Measurements from ENCODE around the gene NUDT3.
"Not testable (repeated sequence)": the region's sequence is repeated elsewhere in the genome, so short reads cannot be mapped to it uniquely, and the experiment has no call there.

The NUDT3 gene

DNA sequence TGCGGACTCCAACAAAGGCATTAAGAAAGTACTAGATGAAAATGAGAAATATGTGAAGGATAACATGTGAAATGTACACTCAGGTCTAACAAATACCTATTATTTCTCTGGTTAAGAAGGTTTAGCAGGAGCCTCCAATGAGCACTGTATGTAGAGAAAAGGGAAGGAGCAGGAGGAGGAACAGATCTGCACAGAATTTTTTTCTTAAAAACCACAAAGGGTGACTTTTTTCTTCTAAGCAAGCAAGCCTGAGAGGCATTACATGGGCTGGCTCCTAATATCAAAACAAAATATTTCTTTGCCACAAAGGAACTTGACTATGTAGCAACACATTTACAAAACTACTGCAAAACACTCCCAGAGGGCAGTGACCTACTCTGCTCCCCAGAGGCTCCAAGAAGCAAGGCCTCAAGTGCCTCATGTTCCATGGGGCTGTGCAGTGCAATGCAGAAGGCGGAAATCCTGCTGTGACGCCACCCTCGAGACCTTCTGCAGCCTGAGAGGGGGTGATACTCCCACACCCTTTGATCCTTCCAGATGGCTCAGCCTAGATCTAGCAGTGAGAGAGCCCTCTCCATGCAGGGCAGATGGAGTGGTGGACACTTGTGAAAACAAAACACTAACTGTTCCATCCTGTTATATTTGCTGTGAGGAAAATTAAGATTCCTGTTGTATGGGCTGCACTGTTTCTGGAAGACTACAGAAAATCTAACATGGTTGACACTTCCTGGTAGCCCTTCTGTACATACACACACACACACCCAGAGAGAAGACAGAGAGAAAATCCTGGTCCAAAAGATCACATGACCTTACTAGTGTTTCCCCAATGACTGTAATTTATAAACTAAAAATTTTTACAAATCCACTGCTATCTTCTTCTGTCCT, 107.7 kb downstream of the NUDT3 start:
- no peak for DNase-seq
- ATAC-seq = no peak

DNA sequence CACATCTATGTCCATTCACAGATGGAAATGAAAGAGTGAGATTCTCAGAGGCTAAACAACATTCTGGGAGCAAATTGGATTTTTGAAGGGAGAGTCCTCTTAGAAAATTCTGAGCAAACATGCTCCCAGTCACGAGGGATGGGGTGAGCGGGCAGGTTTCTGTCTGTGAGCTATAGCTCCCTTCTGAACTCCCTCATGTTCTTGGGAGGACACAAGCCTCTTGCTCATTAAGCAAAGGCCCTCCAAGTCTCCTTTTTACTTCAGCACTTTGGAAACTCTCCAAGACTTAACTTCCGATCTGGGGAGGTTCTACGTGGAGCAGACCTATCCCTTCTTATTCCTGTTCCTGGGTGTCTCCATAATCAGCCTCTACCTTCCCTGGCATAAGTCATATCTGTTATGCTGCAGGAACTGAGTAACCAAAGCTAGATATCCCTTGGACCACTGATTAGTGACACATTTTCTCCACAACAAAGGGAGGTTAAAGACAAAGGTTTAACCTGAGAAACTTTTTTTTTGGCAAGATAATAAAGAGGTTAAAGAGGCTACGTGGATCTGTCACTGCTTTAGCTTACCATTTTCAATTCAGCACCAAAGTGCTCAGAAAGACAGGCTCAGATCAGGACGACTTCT, 110.7 kb downstream of the NUDT3 start:
- DNase-seq (no peak), ATAC-seq (no peak)

DNA sequence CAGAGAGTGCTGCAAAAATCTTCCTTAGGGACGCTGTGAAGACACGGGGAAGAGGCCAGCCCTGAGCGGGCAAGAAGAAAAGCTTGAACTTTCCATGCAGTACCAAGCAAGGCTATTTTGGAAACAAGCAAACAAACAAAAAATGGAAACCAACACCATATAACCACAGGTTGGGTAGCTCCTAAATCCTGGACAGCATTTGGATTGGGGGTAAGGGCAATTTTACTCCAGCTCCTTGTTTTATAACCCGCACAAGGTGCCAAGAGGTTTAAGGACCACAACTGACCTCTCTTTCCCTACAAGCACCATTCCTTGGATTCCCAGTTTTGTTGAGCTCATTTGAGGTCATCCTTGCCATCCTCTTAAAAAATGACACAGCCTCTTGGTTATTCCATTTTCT, 112.3 kb downstream of the NUDT3 start:
- DNase-seq = no peak

DNA sequence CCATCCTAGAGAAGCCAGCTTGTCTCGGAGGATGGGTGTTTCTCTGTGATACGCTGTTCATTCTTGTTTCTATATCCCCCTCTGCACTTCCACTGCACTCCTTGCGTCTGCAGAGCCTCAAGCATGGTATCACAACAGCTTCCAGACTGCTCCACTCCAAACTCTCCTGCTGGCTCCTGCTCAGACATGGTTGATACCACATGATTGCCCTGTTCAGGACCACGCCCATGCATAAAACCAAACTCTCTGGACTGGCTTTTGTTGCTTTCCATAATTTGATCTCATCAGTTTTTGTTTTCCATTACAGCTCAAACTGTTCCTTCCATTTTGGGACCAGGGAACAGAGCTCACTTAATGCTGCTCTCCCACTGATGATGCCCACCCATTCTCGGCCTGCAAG, 113.6 kb downstream of the NUDT3 start:
- ATAC-seq (no peak), DNase-seq (no peak)

More for the DNA sequence above, 112.3 kb downstream of the NUDT3 start:
- no peak for ATAC-seq

DNA sequence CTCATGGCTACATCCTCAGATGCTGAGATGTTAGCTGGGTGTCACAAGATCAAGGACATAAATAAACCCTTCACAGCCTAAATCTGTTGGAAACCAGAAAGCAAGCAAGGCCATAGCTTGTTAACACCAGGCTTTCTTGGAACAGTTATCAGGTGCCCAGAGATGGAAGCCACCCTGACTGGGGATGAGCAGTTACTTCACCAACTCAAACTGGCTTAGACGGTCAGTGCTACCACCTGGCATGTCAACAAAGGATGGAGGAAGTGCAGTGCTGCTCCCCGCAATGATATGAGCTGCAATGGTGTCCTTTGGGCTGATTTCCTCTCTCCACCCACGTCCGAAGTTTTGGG, 114.7 kb downstream of the NUDT3 start:
- no peak for DNase-seq
- ATAC-seq = no peak

DNA sequence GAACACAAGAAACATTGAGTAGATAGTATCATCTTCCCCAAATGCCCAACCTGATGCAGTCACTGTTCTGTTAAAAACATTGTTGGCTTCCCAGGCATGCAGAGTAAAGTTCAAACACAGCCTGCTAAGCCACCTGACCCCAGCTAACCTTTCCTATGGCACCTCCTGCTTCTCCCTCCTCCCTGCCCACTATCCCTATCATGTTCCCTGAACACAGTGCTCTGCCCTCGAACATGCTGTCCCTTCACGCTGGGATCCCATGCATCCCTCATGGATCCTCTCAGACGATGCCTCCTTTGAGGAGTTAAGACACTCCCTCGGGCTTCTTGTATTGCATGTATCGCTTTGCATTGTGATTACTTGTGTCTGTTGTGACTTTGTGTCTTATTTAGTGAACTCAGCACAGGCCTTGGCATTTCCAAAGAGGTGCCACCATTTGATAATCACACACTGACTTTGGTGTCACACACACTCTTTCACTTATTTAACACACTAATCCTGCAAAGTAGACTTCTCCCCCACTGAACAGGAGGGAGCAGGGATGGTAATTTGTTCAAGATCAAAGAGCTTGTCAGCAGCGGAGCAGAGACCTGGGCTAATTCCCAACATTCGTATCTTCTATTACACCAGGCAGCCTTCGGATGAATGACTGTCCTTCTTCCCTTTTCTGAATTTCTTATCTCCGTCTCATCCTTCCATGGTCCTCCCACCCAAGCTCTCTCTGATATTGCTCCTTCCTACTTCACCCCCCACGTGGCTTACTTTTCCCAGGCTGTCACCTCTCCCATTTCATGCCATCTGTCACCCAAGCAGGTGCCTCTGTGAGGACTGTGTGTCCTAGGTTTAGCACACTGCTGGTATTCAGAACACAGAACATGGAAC, 115.3 kb downstream of the NUDT3 start:
- DNase-seq (no peak), ATAC-seq (no peak)

DNA sequence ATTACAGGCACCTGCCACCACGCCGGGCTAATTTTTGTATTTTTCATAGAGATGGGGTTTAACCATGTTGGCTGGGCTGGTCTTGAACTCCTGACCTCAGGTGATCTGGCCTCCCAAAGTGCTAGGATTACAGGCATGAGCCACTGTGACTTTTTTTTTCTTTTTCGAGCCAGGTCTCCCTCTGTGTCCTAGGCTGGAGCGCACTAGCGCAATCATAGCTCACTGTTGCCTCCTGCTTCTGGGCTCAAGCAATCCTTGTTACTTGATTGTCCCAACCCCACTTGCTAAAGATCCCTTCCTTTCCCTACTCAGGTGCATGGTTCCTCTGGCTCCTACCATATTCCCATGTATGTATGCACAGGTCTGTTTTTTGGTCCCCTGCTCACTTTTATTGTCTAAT, 116.3 kb downstream of the NUDT3 start:
- no peak for DNase-seq
- no peak for ATAC-seq

DNA sequence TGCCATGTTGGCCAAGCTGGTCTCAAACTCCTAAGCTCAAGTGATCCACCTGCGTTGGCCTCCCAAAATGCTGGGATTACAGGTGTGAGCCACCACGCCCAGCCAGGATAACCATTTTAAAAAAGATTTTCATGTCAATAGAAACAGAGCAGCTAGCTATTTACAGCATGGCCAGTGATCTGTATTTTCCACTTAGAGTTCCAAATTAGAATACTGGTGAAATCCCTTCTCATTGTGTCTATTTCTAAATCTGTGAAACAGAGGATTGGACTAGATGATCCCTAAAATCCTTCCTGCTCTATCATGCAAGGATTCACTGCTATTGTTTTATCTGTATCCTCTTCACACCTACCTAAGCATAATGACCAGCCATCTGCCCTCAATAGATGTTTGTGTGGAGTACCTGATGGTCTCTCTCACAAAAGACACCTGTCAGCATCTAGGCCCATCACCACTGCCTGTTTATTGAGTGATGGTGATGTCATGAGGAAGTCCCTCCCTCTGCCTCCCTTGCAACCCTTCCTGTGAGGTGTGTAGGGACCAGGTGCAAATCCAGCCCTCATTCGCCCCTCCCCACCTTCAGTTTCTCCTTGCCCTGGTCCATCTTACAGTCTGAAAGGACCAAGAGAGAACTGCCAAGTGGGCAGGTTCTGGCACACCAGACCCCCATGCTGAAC, 117.2 kb downstream of the NUDT3 start:
- DNase-seq (no peak), ATAC-seq (peak; percentile 43)

DNA sequence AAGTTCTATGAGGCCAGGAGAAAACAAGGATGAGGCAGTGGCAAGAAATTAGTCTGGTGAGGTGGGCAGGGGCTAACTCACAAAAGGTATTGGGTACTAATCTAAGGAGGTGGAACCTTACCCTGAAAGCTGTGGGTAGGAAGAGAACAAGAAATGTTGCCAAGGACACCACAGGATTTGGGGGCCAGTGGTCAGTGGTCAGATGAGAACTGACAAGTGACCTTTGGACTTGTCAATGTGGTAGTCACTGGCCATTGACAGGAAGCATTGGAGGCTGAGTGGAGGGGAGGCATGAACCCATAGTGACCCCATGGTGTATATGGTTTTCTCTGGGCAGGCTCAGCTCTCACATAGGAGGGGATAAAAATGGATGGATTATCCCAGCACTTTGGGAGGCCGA, 118.3 kb downstream of the NUDT3 start:
- DNase-seq (no peak), ATAC-seq (no peak)

DNA sequence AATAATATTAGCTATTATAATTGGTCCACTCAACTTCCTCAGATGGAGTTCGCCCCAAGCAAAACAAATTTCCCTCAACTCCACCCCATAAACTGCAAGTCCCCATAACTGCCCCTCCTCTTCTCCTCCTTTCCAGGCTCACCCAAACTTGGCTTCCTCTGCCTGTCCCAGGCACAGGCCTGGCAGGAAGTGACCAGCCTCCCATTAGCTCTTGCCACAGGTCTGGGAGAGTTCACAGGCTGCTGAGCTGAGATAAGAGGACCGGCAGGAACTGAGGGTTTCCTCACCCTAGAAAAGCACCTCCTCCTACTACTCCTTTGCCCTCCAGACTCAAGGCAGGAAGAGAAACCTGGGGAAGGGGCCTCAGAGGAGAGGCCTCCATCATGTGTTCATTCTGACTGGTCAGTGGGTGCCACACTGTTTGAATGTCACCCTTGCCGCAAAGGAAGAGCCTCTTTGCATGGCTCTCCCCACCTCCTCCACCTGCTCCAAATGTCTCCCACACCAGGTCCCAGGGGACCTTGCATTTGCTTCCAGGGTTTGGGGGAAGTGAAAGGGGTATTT, 119.1 kb downstream of the NUDT3 start:
- ATAC-seq (no peak), DNase-seq (no peak)

DNA sequence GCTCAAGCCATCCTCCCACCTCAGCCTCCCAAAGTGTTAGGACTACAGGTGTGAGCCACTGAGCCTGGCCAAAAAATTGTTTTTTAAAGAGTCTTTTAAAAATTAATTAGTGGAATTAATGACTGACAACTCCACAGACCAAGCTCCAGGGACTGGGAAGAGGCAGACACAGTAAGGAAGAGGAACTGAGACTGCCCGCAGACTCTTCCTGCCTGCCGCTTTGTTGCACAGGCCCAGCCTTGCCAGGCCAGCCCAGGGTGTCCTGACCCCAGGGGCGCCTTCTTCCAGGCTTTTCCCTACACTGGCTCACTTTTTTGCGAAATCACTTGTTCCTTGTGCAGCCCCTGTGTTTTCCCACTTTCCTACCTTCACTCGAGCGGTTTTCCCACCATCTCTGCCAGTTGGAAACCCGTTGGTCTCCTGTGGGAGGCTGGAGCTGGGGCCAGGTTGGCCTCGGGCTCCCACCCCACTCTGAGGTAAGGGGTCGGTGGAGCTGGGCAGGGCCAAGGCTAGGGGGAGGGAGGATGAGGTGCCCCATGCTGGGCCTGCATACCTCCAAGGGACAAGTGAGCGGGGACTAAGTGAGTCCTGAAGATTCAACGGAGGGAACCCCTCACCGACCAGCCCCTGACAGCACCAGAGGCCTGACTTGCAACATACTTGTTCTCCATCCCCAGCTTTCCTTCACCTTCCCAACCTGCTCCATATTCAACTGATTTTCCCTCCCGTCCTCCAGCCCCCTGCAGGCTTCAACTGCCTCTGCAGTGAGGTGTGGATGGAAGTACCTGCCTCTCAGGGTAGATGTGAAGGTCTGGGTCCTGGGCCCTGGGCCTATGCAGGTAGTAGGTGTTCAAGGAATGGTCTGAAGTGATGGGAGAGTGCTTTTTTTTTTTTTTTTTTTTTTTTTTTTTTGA, 120.2 kb downstream of the NUDT3 start:
- DNase-seq (no peak), ATAC-seq (no peak)

DNA sequence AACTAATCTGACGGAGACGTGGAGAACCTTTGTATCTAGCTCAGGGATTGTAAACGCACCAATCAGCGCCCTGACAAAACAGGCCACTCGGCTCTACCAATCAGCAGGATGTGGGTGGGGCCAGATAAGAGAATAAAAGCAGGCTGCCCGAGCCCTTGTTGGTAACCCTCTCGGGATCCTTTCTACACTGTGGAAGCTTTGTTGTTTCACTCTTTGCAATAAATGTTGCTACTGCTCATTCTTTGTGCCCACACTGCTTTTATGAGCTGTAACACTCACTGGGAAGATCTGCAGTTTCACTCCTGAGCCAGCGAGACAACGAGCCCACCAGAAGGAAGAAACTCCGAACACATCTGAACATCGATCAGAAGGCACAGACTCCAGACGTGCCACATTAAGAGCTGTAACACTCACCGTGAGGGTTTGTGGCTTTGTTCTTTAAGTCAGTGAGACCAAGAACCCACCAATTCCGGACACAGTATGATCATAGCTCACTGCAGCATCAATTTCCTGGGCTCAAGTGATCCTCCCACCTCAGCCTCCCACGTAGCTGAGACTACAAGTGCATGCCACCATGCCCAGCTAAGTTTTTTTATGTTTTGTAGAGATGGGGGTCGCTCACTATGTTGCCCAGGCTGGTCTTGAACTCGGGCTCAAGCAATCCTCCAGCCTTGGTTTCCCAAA, 122.7 kb downstream of the NUDT3 start:
- not testable (repeated sequence) for ATAC-seq, DNase-seq

DNA sequence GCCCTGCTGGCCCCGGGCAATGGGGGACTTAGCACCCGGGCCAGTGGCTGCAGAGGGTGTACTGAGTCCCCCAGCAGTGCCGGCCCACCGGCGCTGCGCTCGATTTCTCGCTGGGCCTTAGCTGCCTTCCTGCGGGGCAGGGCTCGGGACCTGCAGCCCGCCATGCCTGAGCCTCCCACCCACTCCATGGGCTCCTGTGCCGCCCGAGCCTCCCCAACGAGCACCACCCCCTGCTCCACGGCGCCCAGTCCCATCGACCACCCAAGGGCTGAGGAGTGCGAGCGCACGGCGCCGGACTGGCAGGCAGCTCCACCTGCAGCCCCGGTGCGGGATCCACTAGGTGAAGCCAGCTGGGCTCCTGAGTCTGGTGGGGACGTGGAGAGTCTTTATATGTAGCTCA, 123.3 kb downstream of the NUDT3 start:
- DNase-seq, ATAC-seq: not testable (repeated sequence)

DNA sequence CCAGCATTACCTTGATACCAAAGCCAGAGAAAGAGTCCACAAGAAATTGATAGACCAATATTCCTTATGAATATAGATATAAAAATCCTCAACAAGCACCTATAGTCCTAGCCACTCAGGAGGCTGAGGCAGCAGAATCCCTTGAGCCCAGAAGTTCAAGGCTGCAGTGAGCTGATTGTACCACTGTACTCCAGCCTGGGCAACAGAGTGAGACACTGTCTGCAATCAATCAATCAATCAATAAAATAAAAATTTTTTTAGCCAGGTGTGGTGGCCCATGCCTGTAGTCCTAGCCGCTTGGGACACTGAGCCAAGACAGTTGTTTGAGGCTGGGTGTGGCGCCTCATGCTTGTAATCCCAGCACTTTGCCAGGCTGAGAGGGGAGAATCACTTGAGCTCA, 124.7 kb downstream of the NUDT3 start:
- DNase-seq (no peak), ATAC-seq (no peak)

DNA sequence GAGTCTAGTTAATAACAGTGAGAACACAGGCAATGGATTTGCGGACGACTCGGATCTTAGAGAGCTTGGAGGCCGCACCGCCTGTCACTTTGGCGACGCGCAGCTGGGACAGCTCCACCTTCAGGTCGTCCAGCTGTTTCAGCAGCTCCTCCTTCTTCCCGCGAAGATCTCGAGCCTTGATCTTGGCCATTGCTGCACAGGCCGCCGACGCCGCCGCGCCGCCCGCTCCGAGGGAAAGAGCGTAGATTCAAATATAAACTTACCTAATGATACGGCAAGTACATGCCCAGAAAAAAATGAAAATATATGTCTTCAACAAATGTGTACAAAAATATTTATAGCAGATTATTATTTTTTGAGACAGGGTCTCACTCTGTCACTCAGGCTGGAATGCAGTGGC, 129.0 kb downstream of the NUDT3 start:
- not testable (repeated sequence) for DNase-seq, ATAC-seq

DNA sequence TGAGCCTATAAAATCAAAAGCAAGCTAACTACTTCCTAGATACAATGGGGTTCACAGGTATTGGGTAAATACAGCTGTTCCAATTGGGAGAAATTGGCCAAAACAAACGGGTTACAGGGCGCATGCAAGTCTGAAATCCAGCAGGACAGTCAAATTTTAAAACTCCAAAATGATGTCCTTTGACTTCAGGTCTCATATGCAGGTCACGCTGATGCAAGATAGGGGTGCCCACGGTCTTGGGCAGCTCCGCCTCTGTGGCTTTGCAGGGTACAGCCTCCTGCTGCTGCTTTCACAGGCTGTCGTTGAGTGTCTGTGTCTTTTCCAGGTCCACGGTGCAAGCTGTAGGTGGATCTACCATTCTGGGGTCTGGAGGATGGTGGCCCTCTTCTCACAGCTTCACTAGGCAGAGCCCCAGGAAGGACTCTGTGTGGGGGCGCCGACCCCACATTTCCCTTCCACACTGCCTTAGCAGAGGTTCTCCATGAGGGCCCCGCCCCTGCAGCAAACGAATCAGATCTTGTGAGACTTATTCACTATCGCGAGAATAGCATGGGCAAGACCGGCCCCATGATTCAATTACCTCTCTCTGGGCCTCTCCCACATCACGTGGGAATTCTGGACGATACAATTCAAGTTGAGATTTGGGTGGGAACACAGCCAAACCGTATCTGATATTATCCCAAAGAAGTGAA, 131.7 kb downstream of the NUDT3 start:
- DNase-seq (no peak), ATAC-seq (no peak)

DNA sequence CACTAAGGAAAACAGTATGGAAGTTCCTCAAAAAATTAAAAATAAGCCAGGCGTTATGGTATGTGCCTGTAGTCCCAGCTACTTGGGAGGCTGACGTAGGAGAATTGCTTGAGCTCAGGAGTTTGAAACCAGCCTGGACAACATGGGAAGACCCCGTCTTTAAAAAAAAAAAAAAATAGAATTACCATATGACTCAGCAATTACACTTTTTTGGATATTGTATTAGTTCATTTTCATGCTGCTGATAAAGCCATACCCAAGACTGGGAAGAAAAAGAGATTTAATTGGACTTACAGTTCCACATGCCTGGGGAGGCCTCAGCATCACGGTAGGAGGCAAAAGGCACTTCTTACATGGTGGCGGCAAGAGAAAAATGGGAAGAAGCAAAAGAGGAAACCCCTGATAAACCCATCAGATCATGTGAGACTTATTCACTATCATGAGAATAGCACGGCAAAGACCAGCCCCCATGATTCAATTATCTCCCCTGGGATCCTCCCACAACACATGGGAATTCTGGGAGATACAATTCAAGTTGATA, 132.9 kb downstream of the NUDT3 start:
- no peak for ATAC-seq
- no peak for DNase-seq

DNA sequence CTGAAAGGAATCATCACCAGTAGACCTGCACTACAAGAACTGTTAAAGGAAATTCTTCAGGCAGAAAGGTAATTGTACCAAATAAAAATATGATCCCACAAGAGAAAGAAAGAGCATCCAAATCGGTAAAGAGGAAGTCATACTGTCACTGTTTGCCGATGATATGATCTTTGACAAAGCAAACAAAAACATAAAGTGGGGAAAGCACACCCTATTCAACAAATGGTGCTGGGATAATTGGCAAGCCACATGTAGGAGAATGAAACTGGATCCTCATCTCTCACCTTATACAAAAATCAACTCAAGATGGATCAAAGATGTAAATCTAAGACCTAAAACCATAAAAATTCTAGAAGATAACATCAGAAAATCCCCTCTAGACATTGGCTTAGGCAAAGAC, 140.1 kb downstream of the NUDT3 start:
- not testable (repeated sequence) for DNase-seq, ATAC-seq
